Neural cell (in vitro differentiated cells): ENCODE data around the gene TAF1A. TPM values are rescaled to one million over a fixed set of nuclear protein-coding genes. Genes with fewer than 3 reads are reported as not detected.

Source experiments
- H2AFZ ChIP-seq: fragments of 200-600, 300-800 bp; sonication (generic), shearing (Covaris generic); 2 replicates; pipeline ENCODE4 v1.6.0; 2014; ENCODE audit warnings: low read depth, mild to moderate bottlenecking, antibody characterized with exemption, low read length, moderate library complexity
- H3F3A ChIP-seq: fragments of 200-600 bp; shearing (Covaris generic); 2 replicates; pipeline ENCODE4 v1.6.1; 2016; ENCODE audit warnings: mild to moderate bottlenecking, moderate library complexity, mixed read lengths, antibody characterized with exemption, low read length; ENCODE audit not compliant: insufficient read depth, poor library complexity, severe bottlenecking
- H3K27ac ChIP-seq: fragments of 200-600, 300-800 bp; sonication (generic), shearing (Covaris generic); 2 replicates; pipeline ENCODE4 v1.5.1; 2014; ENCODE audit warnings: mild to moderate bottlenecking, low read length, moderate library complexity
- H3K27me3 ChIP-seq: fragments of 300-800, 200-600 bp; sonication (generic), shearing (Covaris generic); 2 replicates; pipeline ENCODE4 v1.6.0; 2014; ENCODE audit warnings: mild to moderate bottlenecking, low read depth, low read length, moderate library complexity; ENCODE audit not compliant: insufficient read depth
- H3K36me3 ChIP-seq: fragments of 300-800, 200-600 bp; sonication (generic), shearing (Covaris generic); 2 replicates; pipeline ENCODE4 v1.5.1; 2014; ENCODE audit warnings: mild to moderate bottlenecking, antibody characterized with exemption, low read length, moderate library complexity; ENCODE audit not compliant: insufficient read depth
- H3K4me2 ChIP-seq: fragments of 300-800, 200-600 bp; sonication (generic), shearing (Covaris generic); 2 replicates; pipeline ENCODE4 v1.6.0; 2014; ENCODE audit warnings: mild to moderate bottlenecking, low read length
- H3K4me3 ChIP-seq: fragments of 300-800, 200-600 bp; sonication (generic), shearing (Covaris generic); 2 replicates; pipeline ENCODE4 v1.5.1; 2014; ENCODE audit warnings: mild to moderate bottlenecking, low read length, moderate library complexity
- H3K79me2 ChIP-seq: fragments of 200-600 bp; shearing (Covaris generic); replicated peaks from 2 replicates; pipeline ENCODE4 v1.6.0; 2014; ENCODE audit warnings: mild to moderate bottlenecking, low read length, moderate library complexity; ENCODE audit not compliant: insufficient read depth
- H3K9ac ChIP-seq: fragments of 300-800, 200-600 bp; sonication (generic), shearing (Covaris generic); 2 replicates; pipeline ENCODE4 v1.6.1; 2016; ENCODE audit warnings: mild to moderate bottlenecking, low read length, mixed read lengths
- H3K9me2 ChIP-seq: fragments of 200-600 bp; shearing (Covaris generic); 2 replicates; pipeline ENCODE4 v1.6.1; 2016; ENCODE audit warnings: mild to moderate bottlenecking, low read length, mixed read lengths; ENCODE audit not compliant: insufficient read depth
- H3K9me3 ChIP-seq: fragments of 200-600, 300-800 bp; sonication (generic), shearing (Covaris generic); 2 replicates; pipeline ENCODE4 v1.6.1; 2016; ENCODE audit warnings: mild to moderate bottlenecking, mixed run types, low read length, moderate library complexity, mixed read lengths
- H4K20me1 ChIP-seq: fragments of 200-600 bp; shearing (Covaris generic); 2 replicates; pipeline ENCODE4 v1.6.1; 2016; ENCODE audit warnings: mild to moderate bottlenecking, mixed run types; ENCODE audit not compliant: insufficient read depth
- EP300 ChIP-seq: fragments of 450-650 bp; conservative IDR thresholded peaks from 2 replicates; pipeline ENCODE4 v1.6.1; 2014; ENCODE audit warnings: antibody characterized with exemption, mild to moderate bottlenecking, moderate library complexity; ENCODE audit not compliant: poor library complexity, severe bottlenecking
- EZH2 ChIP-seq: fragments of 200-600, 300-800 bp; shearing (Covaris generic), sonication (generic); IDR thresholded peaks from 2 replicates; pipeline ENCODE4 v1.6.1; 2014; ENCODE audit warnings: antibody characterized with exemption, low read length, borderline replicate concordance, mild to moderate bottlenecking; ENCODE audit not compliant: insufficient read depth, poor library complexity, severe bottlenecking
- MXI1 ChIP-seq: fragments of 450-650 bp; conservative IDR thresholded peaks from 2 replicates; pipeline ENCODE4 v1.6.1; 2014; ENCODE audit warnings: antibody characterized with exemption, mild to moderate bottlenecking; ENCODE audit not compliant: poor library complexity, severe bottlenecking
- POLR2AphosphoS5 ChIP-seq: IDR thresholded peaks from 2 replicates; pipeline ENCODE4 v1.6.1; 2012
- RAD21 ChIP-seq: fragments of 450-650 bp; conservative IDR thresholded peaks from 2 replicates; pipeline ENCODE4 v1.6.1; 2014; ENCODE audit warnings: antibody characterized with exemption, mild to moderate bottlenecking, moderate library complexity
- SMC3 ChIP-seq: fragments of 450-650 bp; conservative IDR thresholded peaks from 2 replicates; pipeline ENCODE4 v1.6.1; 2014; ENCODE audit warnings: antibody characterized with exemption, mild to moderate bottlenecking, moderate library complexity; ENCODE audit not compliant: poor library complexity
- TAF1 ChIP-seq: IDR thresholded peaks from 2 replicates; pipeline ENCODE4 v1.6.1; 2012; ENCODE audit warnings: low read depth
- polyA plus RNA-seq: library from polyadenylated mRNA; depleted of rRNA; stranded (reverse); fragments of >200 nt; gene quantifications from 2 replicates; pipeline ENCODE4 v1.2.3, GENCODE V29; 2014
- TF ChIP-seq, protein P1 (sequence below): fragments of 450-650 bp; IDR thresholded peaks from 2 replicates; pipeline ENCODE4 v1.5.1; 2014; ENCODE audit warnings: antibody characterized with exemption, mild to moderate bottlenecking, moderate library complexity; ENCODE audit not compliant: poor library complexity, severe bottlenecking
- TF ChIP-seq, protein P2 (sequence below): IDR thresholded peaks from 2 replicates; pipeline ENCODE4 v1.6.1; 2012; ENCODE audit warnings: borderline replicate concordance

The TAF1A gene
- polyA plus RNA-seq, 1 donor from 2014 or later, result 25.5 TPM

DNA sequence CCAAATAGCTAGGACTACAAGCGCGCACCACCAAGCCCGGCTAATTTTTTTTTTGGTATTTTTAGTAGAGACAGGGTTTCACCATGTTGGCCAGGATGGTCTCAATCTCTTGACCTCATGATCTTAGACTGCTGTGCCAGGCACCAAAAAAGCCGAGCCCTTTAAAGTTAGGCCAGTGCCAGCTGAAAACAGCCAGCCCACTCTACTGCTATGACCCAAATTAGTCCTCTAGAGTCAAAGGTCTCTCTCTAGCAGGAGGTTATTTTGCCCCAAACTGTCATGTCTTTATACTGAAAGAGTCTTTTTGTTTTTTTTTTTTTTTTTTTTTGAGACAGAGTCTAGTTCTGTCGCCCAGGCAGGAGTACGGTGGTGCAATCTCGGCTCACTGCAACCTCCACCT is 32.2 kb downstream of the TAF1A start:
- H3K27ac ChIP-seq, result no peak overlapping the region
- no peak overlapping the region for H3K4me2 ChIP-seq
- no peaks in the 10 kb centered on the region for H4K20me1 ChIP-seq
- H3K27me3 ChIP-seq, result no peaks in the 10 kb centered on the region
- no peaks in the 10 kb centered on the region for H3K9me3 ChIP-seq
- H2AFZ ChIP-seq, result no peak overlapping the region
- H3K79me2 ChIP-seq, result no peaks in the 10 kb centered on the region
- H3K36me3 ChIP-seq, result no peaks in the 10 kb centered on the region
- TF ChIP-seq EP300 (no peak), TAF1 (no peak)
- TF ChIP-seq, protein P1, sequence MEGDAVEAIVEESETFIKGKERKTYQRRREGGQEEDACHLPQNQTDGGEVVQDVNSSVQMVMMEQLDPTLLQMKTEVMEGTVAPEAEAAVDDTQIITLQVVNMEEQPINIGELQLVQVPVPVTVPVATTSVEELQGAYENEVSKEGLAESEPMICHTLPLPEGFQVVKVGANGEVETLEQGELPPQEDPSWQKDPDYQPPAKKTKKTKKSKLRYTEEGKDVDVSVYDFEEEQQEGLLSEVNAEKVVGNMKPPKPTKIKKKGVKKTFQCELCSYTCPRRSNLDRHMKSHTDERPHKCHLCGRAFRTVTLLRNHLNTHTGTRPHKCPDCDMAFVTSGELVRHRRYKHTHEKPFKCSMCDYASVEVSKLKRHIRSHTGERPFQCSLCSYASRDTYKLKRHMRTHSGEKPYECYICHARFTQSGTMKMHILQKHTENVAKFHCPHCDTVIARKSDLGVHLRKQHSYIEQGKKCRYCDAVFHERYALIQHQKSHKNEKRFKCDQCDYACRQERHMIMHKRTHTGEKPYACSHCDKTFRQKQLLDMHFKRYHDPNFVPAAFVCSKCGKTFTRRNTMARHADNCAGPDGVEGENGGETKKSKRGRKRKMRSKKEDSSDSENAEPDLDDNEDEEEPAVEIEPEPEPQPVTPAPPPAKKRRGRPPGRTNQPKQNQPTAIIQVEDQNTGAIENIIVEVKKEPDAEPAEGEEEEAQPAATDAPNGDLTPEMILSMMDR, result no peak
- TF ChIP-seq, protein P2, sequence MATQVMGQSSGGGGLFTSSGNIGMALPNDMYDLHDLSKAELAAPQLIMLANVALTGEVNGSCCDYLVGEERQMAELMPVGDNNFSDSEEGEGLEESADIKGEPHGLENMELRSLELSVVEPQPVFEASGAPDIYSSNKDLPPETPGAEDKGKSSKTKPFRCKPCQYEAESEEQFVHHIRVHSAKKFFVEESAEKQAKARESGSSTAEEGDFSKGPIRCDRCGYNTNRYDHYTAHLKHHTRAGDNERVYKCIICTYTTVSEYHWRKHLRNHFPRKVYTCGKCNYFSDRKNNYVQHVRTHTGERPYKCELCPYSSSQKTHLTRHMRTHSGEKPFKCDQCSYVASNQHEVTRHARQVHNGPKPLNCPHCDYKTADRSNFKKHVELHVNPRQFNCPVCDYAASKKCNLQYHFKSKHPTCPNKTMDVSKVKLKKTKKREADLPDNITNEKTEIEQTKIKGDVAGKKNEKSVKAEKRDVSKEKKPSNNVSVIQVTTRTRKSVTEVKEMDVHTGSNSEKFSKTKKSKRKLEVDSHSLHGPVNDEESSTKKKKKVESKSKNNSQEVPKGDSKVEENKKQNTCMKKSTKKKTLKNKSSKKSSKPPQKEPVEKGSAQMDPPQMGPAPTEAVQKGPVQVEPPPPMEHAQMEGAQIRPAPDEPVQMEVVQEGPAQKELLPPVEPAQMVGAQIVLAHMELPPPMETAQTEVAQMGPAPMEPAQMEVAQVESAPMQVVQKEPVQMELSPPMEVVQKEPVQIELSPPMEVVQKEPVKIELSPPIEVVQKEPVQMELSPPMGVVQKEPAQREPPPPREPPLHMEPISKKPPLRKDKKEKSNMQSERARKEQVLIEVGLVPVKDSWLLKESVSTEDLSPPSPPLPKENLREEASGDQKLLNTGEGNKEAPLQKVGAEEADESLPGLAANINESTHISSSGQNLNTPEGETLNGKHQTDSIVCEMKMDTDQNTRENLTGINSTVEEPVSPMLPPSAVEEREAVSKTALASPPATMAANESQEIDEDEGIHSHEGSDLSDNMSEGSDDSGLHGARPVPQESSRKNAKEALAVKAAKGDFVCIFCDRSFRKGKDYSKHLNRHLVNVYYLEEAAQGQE, result no peak
- no peak overlapping the region for H3K4me3 ChIP-seq
- H3K9me2 ChIP-seq, result no peaks in the 10 kb centered on the region
- H3K9ac ChIP-seq, result no peak overlapping the region
- no peaks in the 10 kb centered on the region for H3F3A ChIP-seq

DNA sequence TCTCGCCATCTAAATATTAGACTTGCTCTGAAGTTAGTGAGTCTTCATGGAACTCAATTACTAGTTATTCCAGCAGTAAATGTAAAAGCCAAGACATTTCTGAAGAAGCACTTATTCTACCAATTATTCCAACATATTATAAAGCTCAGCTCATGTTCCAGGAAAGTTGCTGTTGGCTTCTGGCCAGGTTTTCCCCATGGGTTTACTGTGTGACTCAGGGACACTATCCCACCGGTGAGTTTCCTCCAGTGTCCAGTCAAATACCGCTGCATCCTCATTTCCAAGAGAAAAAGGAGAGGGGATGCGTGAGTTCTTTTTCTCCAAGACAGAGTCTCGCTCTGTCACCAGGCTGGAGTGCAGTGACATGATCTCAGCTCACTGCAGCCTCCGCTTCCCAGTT is 32.6 kb downstream of the TAF1A start:
- Histone ChIP-seq H2AFZ (no peak overlapping the region), H3K36me3 (no peaks in the 10 kb centered on the region), H3F3A (no peaks in the 10 kb centered on the region), H4K20me1 (no peaks in the 10 kb centered on the region), H3K4me2 (no peak overlapping the region), H3K27me3 (no peaks in the 10 kb centered on the region), H3K9me3 (no peaks in the 10 kb centered on the region), H3K79me2 (no peaks in the 10 kb centered on the region), H3K4me3 (no peak overlapping the region), H3K9me2 (no peaks in the 10 kb centered on the region), H3K27ac (no peak overlapping the region), H3K9ac (no peak overlapping the region)
- TF ChIP-seq POLR2AphosphoS5 (no peak), RAD21 (no peak), SMC3 (no peak), TAF1 (no peak)

DNA sequence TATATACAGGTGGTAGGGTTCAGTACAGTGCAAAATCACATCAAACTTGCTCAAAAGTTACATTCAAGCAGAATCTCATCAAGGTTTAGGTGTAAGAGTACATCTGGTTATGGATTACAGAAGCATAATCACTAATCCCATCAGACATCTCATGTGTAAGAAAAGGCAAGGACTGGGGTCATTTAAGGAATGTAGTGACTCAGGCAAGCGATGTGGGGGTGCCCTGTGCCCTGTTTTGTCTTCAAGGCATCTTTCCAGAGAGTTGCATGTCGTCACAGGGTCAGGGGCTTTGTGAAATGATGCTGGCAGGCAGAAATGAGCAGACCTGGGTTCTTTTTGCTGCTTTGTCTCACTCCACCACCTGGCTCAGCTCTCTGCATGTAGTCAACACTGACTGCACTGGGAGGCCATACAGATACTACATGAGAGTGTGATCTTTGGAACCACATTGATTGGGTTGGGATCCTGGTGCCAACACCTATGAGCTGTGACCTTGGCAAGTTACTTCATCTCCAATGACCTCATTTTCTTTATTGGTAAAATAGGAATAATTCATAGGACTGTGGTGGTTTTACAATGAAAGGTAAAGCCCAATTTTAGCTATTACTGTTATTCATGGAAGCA is 33.6 kb downstream of the TAF1A start:
- Histone ChIP-seq H3K9me2 (no peaks in the 10 kb centered on the region), H3F3A (no peaks in the 10 kb centered on the region), H2AFZ (no peak overlapping the region), H3K4me2 (no peak overlapping the region), H3K9me3 (no peaks in the 10 kb centered on the region), H3K9ac (no peak overlapping the region), H4K20me1 (no peaks in the 10 kb centered on the region), H3K79me2 (no peaks in the 10 kb centered on the region), H3K27me3 (no peaks in the 10 kb centered on the region), H3K4me3 (no peak overlapping the region), H3K36me3 (no peaks in the 10 kb centered on the region), H3K27ac (no peak overlapping the region)
- no peak for TF ChIP-seq EZH2
- TF ChIP-seq EP300, result no peak
- TF ChIP-seq RAD21, result no peak
- TF ChIP-seq TAF1, result no peak
- no peak for TF ChIP-seq MXI1
- TF ChIP-seq, protein P2, result no peak
- TF ChIP-seq, protein P1, result no peak
- TF ChIP-seq SMC3, result no peak
- TF ChIP-seq POLR2AphosphoS5, result no peak
